ENCODE measurements around the gene PTPN3.
"Not testable (repeated sequence)": the region's sequence is repeated elsewhere in the genome, so short reads cannot be mapped to it uniquely, and the experiment has no call there.

The PTPN3 gene

DNA sequence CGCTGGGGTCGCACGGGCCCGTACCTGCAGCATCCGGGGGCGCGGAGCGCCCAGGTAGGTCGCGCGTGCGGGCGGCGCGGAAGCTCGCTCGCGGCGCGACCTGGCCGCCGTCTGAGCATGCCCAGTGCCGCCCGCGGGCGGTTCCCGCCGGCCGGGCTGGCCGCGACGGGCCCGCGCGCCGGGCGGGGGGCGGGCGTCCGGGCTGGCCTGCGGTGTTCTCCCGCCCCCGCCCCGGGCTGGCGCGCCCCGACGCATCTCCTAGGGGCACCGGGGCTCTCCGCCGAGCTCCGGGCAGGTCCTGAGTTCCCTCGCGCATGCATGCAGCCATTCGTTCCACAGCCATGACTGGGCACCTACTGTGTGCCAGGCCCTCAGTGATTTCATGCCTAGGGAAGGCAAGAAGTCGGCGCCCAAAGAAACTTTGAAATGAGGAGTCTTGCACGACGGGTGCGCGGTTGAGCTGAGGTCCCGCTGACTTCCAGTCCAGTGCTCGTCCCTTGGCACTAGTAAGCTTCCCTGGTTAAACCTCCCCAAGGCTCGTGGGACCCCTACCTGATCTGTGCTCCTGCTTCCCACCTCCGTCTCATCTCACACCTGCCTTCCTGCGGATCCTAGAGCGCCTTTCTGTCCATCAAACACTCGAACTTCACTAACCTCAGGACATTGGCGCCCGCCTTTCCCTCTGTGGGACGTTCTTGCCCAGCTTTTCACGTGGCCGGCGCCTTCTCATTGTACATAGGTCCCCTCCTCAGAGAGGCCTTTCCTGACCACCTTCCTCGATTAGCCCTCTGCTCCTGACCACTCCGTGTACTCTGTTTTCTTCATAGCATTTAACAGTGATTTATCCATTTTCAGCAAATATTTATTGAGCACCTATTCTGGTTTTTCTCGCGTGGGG lies at the start of gene PTPN3:
Gene PTPN3, minus strand, starts transcription at position 113 of the 898 bp plus-strand sequence. CDS start 34,873 bp downstream, outside the sequence.
- DNase-seq = no peak

DNA sequence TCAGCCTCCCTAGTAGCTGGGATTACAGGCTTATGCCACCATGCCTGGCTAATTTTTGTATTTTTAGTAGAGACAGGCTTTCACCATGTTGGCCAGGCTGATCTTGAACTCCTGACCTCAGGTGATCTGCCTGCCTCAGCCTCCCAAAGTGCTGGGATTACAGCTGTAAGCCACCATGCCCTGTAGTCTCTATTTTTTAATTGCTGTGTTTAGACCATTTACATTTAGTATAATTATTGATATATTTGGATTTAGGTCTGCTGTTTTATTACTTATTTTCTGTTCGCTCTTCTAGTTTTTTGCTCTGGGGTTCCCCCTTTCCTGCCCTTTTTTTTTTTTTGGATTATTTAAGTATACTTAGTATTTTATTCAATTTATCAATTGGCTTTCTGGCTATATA lies 46.8 kb upstream of the PTPN3 start:
- not testable (repeated sequence) for DNase-seq

- DNase-seq = no peak
Observed at GRCh38 chr9:109542922-109543321, 44.8 kb upstream of the PTPN3 start.

- DNase-seq = no peak
Observed at GRCh38 chr9:109538346-109538745, 40.2 kb upstream of the PTPN3 start.

- DNase-seq = no peak
Observed at GRCh38 chr9:109537288-109537687, 39.2 kb upstream of the PTPN3 start.

- DNase-seq = no peak
Observed at GRCh38 chr9:109536859-109537258, 38.8 kb upstream of the PTPN3 start.

GRCh38 chr9:109535365-109535764 lies 37.3 kb upstream of the PTPN3 start:
- no peak for DNase-seq

DNA sequence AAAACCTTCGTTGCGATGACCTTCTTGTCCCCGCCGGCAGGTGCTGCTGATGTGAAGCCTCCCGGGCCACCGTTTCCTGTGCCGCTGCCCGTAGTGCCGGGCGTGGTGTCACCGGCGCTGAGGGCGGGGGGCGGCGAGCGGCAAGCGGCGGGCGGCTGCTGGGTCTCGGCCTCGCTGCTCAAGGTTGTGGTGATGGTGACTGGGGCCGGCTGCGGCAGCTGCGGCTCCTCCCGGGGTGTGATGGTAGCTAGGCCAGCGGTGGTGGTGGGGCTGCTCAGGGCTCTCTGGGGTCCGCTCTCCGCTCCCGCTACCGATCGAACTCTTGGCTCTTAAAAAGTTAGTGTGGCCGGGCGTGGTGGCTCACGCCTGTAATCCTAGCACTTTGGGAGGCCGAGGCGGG lies 36.0 kb upstream of the PTPN3 start:
- DNase-seq = no peak

GRCh38 chr9:109532652-109533051 lies 34.5 kb upstream of the PTPN3 start:
- not testable (repeated sequence) for DNase-seq

- no peak for DNase-seq
Observed at GRCh38 chr9:109522106-109522505, 24.0 kb upstream of the PTPN3 start.

GRCh38 chr9:109520475-109521132 lies 22.5 kb upstream of the PTPN3 start:
- DNase-seq = peak; percentile 56 to 70

DNA sequence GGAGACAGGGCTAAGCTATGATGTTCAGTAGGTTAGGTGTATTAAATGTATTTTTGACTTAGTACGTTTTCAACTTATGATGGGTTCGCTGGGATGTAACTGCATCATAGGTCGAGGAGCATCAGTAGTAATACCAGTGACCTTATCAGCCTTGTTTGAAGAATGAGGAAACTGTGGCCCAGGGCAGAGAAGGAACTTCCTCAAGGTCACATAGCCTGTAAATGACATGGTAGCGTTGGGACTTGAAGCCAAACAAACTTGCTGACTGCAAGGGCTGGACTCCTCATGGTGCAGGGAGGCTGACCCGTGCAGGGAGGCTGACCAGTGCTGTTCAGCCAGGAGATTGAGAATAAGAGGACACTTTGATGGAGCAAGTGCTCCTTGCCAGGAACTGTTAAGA lies 21.3 kb upstream of the PTPN3 start:
- no peak for DNase-seq

GRCh38 chr9:109518621-109519335 lies 20.7 kb upstream of the PTPN3 start:
- DNase-seq = no peak

- DNase-seq = no peak
Observed at GRCh38 chr9:109517901-109518377, 19.8 kb upstream of the PTPN3 start.

DNA sequence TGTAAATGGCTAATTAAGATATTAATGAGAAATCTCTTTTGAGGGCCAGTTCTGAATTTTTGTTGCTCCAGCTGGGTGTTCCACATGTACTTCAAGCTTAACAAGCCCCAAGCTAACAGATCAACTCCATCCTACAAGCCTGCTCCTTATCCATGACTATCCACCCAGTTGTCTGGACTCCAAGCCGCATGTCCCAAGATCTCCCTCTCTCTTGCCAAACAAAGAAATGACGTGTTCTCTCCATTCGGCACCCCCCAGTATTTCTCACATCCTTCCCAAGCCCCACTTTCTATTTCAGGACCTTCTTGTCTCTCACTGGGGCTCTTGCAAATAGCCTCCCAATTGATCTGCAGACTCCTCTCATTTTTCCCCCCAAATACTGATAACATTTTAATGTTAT lies 15.8 kb upstream of the PTPN3 start:
- no peak for DNase-seq

GRCh38 chr9:109512170-109512756 lies 14.2 kb upstream of the PTPN3 start:
- no peak for DNase-seq

GRCh38 chr9:109510506-109510905 lies 12.4 kb upstream of the PTPN3 start:
- DNase-seq = no peak

DNA sequence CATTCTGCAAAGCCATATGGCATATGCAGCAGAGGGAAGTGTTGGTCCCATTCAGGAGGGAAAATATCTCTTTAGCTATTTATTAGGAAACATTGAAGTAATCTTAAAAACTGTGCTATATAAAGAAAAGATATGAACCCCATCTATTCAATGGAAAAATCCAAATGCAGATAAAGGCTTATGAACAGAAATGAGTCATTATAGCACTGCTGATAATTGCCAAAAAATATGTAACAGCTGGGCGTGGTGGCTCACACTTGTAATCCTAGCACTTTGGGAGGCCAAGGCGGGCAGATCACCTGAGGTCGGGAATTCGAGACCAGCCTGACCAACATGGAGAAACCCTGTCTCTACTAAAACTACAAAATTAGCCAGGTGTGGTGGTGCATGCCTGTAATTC lies 11.9 kb upstream of the PTPN3 start:
- not testable (repeated sequence) for DNase-seq

- DNase-seq = no peak
Observed at GRCh38 chr9:109509611-109510010, 11.5 kb upstream of the PTPN3 start.

GRCh38 chr9:109507421-109507838 lies 9.3 kb upstream of the PTPN3 start:
- no peak for DNase-seq

- no peak for DNase-seq
Observed at GRCh38 chr9:109506097-109506712, 8.1 kb upstream of the PTPN3 start.

DNA sequence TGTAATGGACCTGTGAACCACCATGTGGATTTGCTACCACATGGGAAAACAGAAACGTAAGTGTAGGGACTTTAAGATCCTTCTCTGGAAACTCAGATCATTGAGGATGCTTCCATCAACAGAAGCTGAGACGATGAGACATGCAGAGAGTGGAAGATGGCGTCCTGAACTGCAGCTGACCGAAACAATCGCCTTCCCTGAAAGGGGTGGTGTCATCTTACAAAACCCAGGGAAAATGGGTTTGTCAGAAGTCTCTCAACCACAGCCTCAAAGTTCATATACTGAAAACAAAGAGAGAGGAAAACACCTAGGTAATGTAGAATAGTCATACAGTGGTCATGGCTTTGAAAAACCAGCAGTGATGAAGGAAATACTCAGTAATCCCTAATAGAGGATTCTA lies 6.6 kb upstream of the PTPN3 start:
- DNase-seq = no peak
